Activated CD8-positive, alpha-beta T cell treated with anti-CD3 and anti-CD28 coated beads for 36 hours (primary cell): ENCODE results near the gene MLLT10. TPM values are rescaled to one million over a fixed set of nuclear protein-coding genes. Genes with fewer than 3 reads are reported as not detected.

Experiments
- ATAC-seq: fragments of 200-7000 bp; cut with Tn5 transposase; one replicate; pipeline ENCODE4 v1.10.0; 2021; ENCODE audit warnings: mild to moderate bottlenecking, moderate library complexity
- CTCF ChIA-PET: fragments of 350-600 bp; sonication (Branson Sonifier 250); formaldehyde crosslinking; loops from one replicate; lab custom pipeline; 2021; ENCODE audit warnings: antibody characterized with exemption; lab: Charles Lee
- POLR2A ChIA-PET: fragments of 350-600 bp; sonication (Branson Sonifier 250); formaldehyde crosslinking; loops from one replicate; lab custom pipeline; 2021; ENCODE audit warnings: antibody characterized with exemption; lab: Charles Lee
- DNase-seq: peaks from one replicate; pipeline ENCODE4 v3.0.0-alpha.2; 2020
- H3K27ac Mint-ChIP-seq: one replicate; pipeline ENCODE4 v1.8.0; 2021; ENCODE audit warnings: mild to moderate bottlenecking, mixed read lengths
- H3K27me3 Mint-ChIP-seq: one replicate; pipeline ENCODE4 v1.8.0; 2021; ENCODE audit warnings: mixed read lengths
- H3K36me3 Mint-ChIP-seq: one replicate; pipeline ENCODE4 v1.8.0; 2021; ENCODE audit warnings: low read depth, mixed read lengths
- H3K4me1 Mint-ChIP-seq: one replicate; pipeline ENCODE4 v1.8.0; 2021; ENCODE audit warnings: low read depth, mixed read lengths
- H3K4me3 Mint-ChIP-seq: one replicate; pipeline ENCODE4 v1.8.0; 2021; ENCODE audit warnings: mild to moderate bottlenecking, moderate library complexity, mixed read lengths
- H3K9me3 Mint-ChIP-seq: one replicate; pipeline ENCODE4 v1.8.0; 2021; ENCODE audit warnings: mixed read lengths
- CTCF ChIP-seq: fragments of 200-600 bp; IDR thresholded peaks from one replicate; pipeline ENCODE4 v1.8.0; 2022; ENCODE audit warnings: antibody characterized with exemption, mild to moderate bottlenecking
- intact Hi-C: fragments of 100-400 bp; cut with micrococcal nuclease; formaldehyde crosslinking; loops from one replicate; pipeline ENCODE4 v1.10.0; 2022
- total RNA-seq, 2 experiments: library from RNA; stranded (reverse); gene quantifications; one replicate each; pipeline ENCODE4 v1.2.3, GENCODE V29; 2021

Gene MLLT10
- total RNA-seq, 2 experiments from 2014 or later = 33.9 to 36.4 TPM

DNA sequence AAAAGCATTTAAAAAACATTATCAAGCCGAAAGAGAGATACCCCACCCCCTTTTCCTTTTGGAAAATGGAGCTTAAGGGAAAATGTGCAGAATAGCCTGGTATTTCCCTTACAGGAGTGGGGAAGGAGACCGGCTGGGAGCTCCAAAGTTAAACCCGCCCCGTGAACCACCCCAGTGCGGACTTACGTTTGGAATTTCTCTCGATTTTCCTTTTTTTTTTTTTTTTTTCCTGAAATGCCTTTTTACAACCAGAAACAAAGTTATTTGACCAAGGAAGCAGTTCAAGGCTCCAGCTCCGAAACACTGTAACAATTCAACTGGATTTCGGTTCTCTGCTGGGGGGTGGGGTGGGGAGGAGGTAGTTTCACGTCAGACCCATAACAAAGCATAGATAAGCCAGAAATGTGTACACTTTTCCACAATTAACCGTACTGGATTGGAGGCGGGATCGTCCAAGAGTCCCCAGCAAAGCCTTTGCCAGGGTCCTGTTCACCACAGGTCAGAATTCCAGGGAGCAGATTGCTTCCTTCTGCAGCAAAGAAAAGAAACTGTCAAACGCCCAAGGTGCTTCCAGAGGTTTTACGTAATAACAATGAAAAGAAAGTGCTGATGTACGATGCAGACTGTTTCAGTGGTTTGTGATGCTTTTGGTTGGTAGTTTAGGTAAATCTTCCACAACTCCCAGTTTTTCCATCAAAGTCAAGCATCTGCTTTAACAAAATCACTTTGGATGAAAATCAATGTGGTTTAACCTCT is 15.2 kb upstream of the MLLT10 start:
- POLR2A ChIA-PET = interaction anchor here (1.2 kb wide), 1 partner anchor 8 kb away, joined by 4 read pairs; no protein-coding TSS in a partner anchor
- no peak for TF ChIP-seq CTCF
- H3K9me3 Mint-ChIP-seq = no peaks in the 10 kb centered on the region
- no peak for ATAC-seq
- H3K27me3 Mint-ChIP-seq = peaks cover 71% of the 10 kb centered on the region
- intact Hi-C loops = no loop called here
- H3K36me3 Mint-ChIP-seq = no peaks in the 10 kb centered on the region
- H3K4me3 Mint-ChIP-seq = peak overlapping the region; percentile 80
- no peak overlapping the region for H3K27ac Mint-ChIP-seq
- H3K4me1 Mint-ChIP-seq = peaks cover 34% of the 10 kb centered on the region
- no peak for DNase-seq
- CTCF ChIA-PET = interaction anchor here (1.5 to 1.6 kb wide), 2 partner anchors 8 to 22 kb away, joined by 6 to 23 read pairs; no protein-coding TSS in a partner anchor

GRCh38 chr10:21519397-21519933 is 14.6 kb upstream of the MLLT10 start:
- CTCF ChIA-PET = interaction anchor here (1.5 to 2.4 kb wide), 2 partner anchors 8 to 23 kb away, joined by 6 to 17 read pairs; no protein-coding TSS in a partner anchor
- no peak for DNase-seq
- peaks cover 34% of the 10 kb centered on the region for H3K4me1 Mint-ChIP-seq

GRCh38 chr10:21519941-21520436 is 14.0 kb upstream of the MLLT10 start:
- CTCF ChIA-PET = interaction anchor here (2.4 kb wide), 1 partner anchor 24 kb away, joined by 17 read pairs; no protein-coding TSS in a partner anchor
- TF ChIP-seq CTCF = no peak
- H3K27ac Mint-ChIP-seq = no peak overlapping the region
- H3K27me3 Mint-ChIP-seq = peaks cover 74% of the 10 kb centered on the region
- POLR2A ChIA-PET = interaction anchor here (0.7 to 1.0 kb wide), 2 partner anchors 14 to 101 kb away, joined by 3 read pairs; partner anchors contain the start of gene MLLT10
- peaks cover 38% of the 10 kb centered on the region for H3K4me1 Mint-ChIP-seq
- H3K36me3 Mint-ChIP-seq = no peaks in the 10 kb centered on the region
- DNase-seq = peak; percentile 29
- peak; percentile 59 for ATAC-seq
- no peaks in the 10 kb centered on the region for H3K9me3 Mint-ChIP-seq
- H3K4me3 Mint-ChIP-seq = peak overlapping the region; percentile 80
- intact Hi-C loops = no loop called here

More at GRCh38 chr10:21519397-21519933, 14.6 kb upstream of the MLLT10 start:
- no peaks in the 10 kb centered on the region for H3K9me3 Mint-ChIP-seq
- no peaks in the 10 kb centered on the region for H3K36me3 Mint-ChIP-seq
- no peak for TF ChIP-seq CTCF
- ATAC-seq = no peak
- H3K27me3 Mint-ChIP-seq = peaks cover 71% of the 10 kb centered on the region
- no peak overlapping the region for H3K27ac Mint-ChIP-seq
- H3K4me3 Mint-ChIP-seq = peak overlapping the region; percentile 80
- intact Hi-C loops = no loop called here
- POLR2A ChIA-PET = interaction anchor here (1.0 kb wide), 1 partner anchor 14 kb away, joined by 3 read pairs; the partner anchor contains the start of gene MLLT10

DNA sequence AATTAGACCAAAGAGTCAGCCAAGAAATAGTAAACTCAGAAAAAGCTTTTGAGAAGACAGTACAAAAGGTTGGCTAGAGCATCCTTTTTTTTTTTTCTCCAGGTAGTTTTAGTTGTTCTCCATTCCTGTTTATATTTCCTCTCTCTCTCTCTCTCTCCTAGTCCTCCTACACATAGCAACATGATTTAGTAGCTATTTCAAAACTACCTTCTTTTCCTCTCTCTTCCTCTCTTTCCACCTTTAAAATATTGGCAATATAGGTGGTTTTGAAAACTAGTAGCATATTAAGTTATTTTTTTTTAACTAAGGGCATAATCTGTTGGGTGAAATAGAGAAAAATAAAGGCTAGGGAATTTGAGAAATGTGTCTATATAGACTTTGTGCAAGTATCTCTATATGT is 13.5 kb upstream of the MLLT10 start:
- POLR2A ChIA-PET = interaction anchor here (0.7 to 1.0 kb wide), 2 partner anchors 13 to 102 kb away, joined by 3 read pairs; partner anchors contain the start of gene MLLT10
- H3K27me3 Mint-ChIP-seq = peaks cover 72% of the 10 kb centered on the region

More for the DNA sequence above, 13.5 kb upstream of the MLLT10 start:
- TF ChIP-seq CTCF = no peak
- ATAC-seq = no peak
- Mint-ChIP-seq H3K9me3 (no peaks in the 10 kb centered on the region), H3K36me3 (no peaks in the 10 kb centered on the region), H3K4me1 (peaks cover 43% of the 10 kb centered on the region), H3K27ac (no peak overlapping the region), H3K4me3 (peak overlapping the region; percentile 80)
- DNase-seq = no peak
- CTCF ChIA-PET = interaction anchor here (2.4 kb wide), 1 partner anchor 24 kb away, joined by 17 read pairs; no protein-coding TSS in a partner anchor
- intact Hi-C loops = no loop called here
